Stomach (tissue), 9 donors: ENCODE data around the gene LDLRAD3. TPM values are rescaled to one million over a fixed set of nuclear protein-coding genes. Genes with fewer than 3 reads are reported as not detected.

Experiments used
- DNase-seq, 2 donors: peaks; one replicate each; pipeline versions ENCODE4 v3.0.0 to v3.0.0-alpha.2; 2013 to 2019
- H3K27ac ChIP-seq, 5 donors: fragments of 200-600 bp in 4 of 5; sonication (generic) in 4 of 5; one replicate each; pipeline ENCODE4 v1.5.1; 2013 to 2019; ENCODE audit warnings: mild to moderate bottlenecking in 1 of 5, moderate library complexity in 1 of 5
- H3K27me3 ChIP-seq, 3 donors: fragments of 200-600 bp; sonication (generic); one replicate each; pipeline ENCODE4 v1.5.1; 2017 to 2019; ENCODE audit warnings: mixed run types in 1 of 3
- H3K36me3 ChIP-seq, 4 donors: fragments of 200-600 bp; sonication (generic); 1 replicate in 3 of 4; 2 replicates in 1 of 4; pipeline ENCODE4 v1.5.1; 2016 to 2019
- H3K4me1 ChIP-seq, 4 donors: fragments of 200-600 bp; sonication (generic); one replicate each; pipeline ENCODE4 v1.5.1; 2016 to 2019
- H3K4me3 ChIP-seq, 4 donors: fragments of 200-600 bp; sonication (generic) in 3 of 4; one replicate each; pipeline ENCODE4 v1.5.1; 2016 to 2019; ENCODE audit warnings: mild to moderate bottlenecking in 1 of 4
- H3K9me3 ChIP-seq, 4 donors: fragments of 200-600 bp; sonication (generic); one replicate each; pipeline ENCODE4 v1.5.1; 2016 to 2019
- EP300 ChIP-seq: sonication (generic); formaldehyde crosslinking; IDR thresholded peaks from one replicate; pipeline ENCODE4 v1.6.1; 2017; ENCODE audit warnings: antibody characterized with exemption
- POLR2A ChIP-seq, 4 donors: fragments of 450-650 bp; IDR thresholded peaks; one replicate each; pipeline ENCODE4 v1.6.1; 2016; ENCODE audit warnings: antibody characterized with exemption in 4 of 4, control low read depth in 2 of 4, mild to moderate bottlenecking in 1 of 4, moderate library complexity in 1 of 4
- POLR2AphosphoS5 ChIP-seq, 3 donors: sonication (generic); formaldehyde crosslinking; IDR thresholded peaks; one replicate each; pipeline ENCODE4 v1.6.1; 2016; ENCODE audit warnings: antibody characterized with exemption in 3 of 3
- WGBS, 5 donors: extraction: QIAGEN DNeasy Blood & Tissue Kit in 3 of 5; methylation state at CpG; one replicate each; pipeline versions ENCODE4 v1.1.5 to v1.1.7; 2013 to 2018; 5-methylcytosine and 5-hydroxymethylcytosine counted together
- intact Hi-C: fragments of 100-400 bp; cut with DNase I; formaldehyde crosslinking; loops from one replicate; pipeline ENCODE4 v1.15.1; 2023; ENCODE audit warnings: low total_unique reads
- polyA plus RNA-seq, 3 donors: library from polyadenylated mRNA; stranded (reverse); fragments of 200-250 nt; gene quantifications; one replicate each; pipeline ENCODE4 v1.2.3, GENCODE V29; 2013
- total RNA-seq, 5 donors: library from RNA; depleted of rRNA; stranded (reverse); fragments of >200 nt; gene quantifications; one replicate each; pipeline versions ENCODE4 v1.1.0 to v1.2.3, GENCODE V29; 2014 to 2016
- TF ChIP-seq, protein P1 (sequence below), 7 experiments: fragments of 450-650 bp in 4 of 7; fragments of 200-600 bp in 3 of 7; sonication (generic) in 3 of 7; IDR thresholded peaks; one replicate each; pipeline ENCODE4 v1.5.1; 2016 to 2019; ENCODE audit warnings: antibody characterized with exemption in 7 of 7, control low read depth in 2 of 7, mild to moderate bottlenecking in 1 of 7
- donor health status: healthy with polysubstance abuse.
- donor health status: Bipolar disorder and iron deficiency.
- donor health status: healthy.

Gene LDLRAD3
- total and polyA plus RNA-seq, 8 donors = 2.0 to 22.8 (median 7.9) TPM

DNA sequence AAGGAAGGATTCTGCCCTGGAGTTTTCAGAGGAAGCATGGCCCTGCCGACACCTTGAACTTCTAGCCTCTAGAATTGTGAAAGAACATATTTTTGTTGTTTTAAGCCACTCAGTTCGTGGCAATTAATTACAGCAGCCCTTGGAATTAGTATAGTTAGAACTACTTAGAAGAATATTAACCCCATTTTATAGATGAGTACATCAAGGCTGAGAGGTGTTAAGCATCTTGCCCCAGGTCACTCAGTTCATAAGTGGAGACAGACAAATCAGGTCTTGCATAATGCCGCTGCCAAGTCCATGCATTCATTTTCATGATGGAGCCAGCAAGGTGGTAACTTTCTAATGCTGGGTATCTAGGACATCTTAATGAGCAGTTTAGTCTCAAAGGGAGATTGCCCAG, 26.6 kb downstream of the LDLRAD3 start:
- H3K27me3 ChIP-seq = no peaks in the 10 kb centered on the region
- WGBS, 5 donors = 84 to 92% (median 87%) methylated on average over 3 of the region's 3 CpGs
- TF ChIP-seq POLR2A (IDR thresholded peaks at IDR 0.05) (no peak), POLR2AphosphoS5 (IDR thresholded peaks at IDR 0.05) (no peak), EP300 (no peak)
- TF ChIP-seq, protein P1, sequence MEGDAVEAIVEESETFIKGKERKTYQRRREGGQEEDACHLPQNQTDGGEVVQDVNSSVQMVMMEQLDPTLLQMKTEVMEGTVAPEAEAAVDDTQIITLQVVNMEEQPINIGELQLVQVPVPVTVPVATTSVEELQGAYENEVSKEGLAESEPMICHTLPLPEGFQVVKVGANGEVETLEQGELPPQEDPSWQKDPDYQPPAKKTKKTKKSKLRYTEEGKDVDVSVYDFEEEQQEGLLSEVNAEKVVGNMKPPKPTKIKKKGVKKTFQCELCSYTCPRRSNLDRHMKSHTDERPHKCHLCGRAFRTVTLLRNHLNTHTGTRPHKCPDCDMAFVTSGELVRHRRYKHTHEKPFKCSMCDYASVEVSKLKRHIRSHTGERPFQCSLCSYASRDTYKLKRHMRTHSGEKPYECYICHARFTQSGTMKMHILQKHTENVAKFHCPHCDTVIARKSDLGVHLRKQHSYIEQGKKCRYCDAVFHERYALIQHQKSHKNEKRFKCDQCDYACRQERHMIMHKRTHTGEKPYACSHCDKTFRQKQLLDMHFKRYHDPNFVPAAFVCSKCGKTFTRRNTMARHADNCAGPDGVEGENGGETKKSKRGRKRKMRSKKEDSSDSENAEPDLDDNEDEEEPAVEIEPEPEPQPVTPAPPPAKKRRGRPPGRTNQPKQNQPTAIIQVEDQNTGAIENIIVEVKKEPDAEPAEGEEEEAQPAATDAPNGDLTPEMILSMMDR (IDR thresholded peaks at IDR 0.05) = no peak
- H3K9me3 ChIP-seq = peaks cover 0 to 8% (median 2%) of the 10 kb centered on the region in 4 donors
- intact Hi-C loops = no loop called here
- peaks cover 13 to 43% (median 22%) of the 10 kb centered on the region in 4 donors for H3K4me1 ChIP-seq
- DNase-seq = no peak
- H3K4me3 ChIP-seq = no peak overlapping the region
- no peaks in the 10 kb centered on the region for H3K36me3 ChIP-seq
- H3K27ac ChIP-seq = peak overlapping the region in 3 of 5 donors; percentile 32 to 71 (median 71)

DNA sequence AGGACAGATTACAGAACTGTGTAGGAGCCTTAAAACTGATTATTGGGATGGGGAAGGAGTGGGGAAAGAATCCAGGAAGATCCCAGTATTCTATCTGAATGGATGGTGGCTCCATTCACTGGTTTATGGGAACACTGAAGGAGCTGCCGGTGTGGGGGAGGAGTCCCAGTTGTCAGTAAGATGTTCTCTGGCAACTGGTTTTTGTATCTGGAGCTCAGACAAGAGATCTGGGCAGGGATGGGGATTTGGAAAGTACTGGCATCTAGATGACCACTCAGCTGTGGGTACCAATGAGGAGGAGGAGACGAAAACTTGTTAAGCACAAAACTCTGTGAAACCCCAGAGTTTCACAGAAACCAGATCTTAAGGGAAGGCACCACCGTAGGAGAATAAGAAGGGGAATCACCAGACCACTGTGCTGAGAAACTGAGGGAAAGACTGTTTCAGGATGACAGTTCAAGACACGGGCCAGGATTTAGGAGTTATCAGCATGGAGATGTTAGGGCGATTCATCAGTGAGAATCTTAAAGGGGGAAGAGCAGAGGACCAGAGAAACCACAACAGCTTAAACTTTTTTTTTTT, 28.1 kb downstream of the LDLRAD3 start:
- no peaks in the 10 kb centered on the region for H3K36me3 ChIP-seq
- DNase-seq = no peak
- intact Hi-C loops = no loop called here
- H3K9me3 ChIP-seq = peaks cover 0 to 8% (median 2%) of the 10 kb centered on the region in 4 donors
- no peak overlapping the region for H3K27ac ChIP-seq
- 79 to 89% (median 87%) methylated on average over 5 of the region's 5 CpGs for WGBS, 5 donors
- no peak overlapping the region for H3K4me3 ChIP-seq
- H3K27me3 ChIP-seq = no peaks in the 10 kb centered on the region
- TF ChIP-seq POLR2A (IDR thresholded peaks at IDR 0.05) (no peak), EP300 (no peak), POLR2AphosphoS5 (IDR thresholded peaks at IDR 0.05) (no peak)
- TF ChIP-seq, protein P1 (IDR thresholded peaks at IDR 0.05) = no peak
- peaks cover 13 to 43% (median 21%) of the 10 kb centered on the region in 4 donors for H3K4me1 ChIP-seq

DNA sequence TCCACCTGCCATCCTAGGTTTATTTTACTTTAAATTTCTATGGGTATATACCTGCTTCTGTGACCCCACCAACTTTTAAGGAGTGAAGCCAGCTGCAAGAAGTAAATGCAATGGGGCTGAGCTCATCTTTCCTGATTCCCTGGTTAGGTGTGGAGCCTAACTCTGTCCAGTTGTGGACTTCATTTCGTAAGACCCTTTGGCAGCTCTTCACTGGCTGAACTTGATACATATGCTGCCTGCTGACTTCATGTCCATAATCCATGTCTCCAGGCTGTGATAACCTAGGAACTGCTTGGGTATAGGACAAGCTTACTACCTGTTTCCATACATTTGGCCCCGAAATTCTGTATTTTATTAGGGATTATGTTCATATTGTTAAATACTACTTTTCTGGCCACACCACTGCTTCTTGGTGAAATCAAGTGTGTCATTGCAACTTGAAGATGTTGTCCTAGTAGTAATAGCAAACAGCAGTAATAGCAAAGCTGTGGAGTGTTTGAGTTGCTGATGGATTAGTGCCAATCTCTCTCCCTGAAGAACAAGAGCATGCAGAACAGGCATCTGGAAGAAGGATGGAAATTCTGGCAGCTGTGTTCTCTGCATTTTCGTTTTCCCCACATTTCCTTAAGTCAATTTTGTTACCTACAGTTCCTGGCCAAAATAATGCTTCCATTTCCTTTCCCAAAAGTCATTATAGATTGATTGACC, 31.2 kb downstream of the LDLRAD3 start:
- peaks cover 0 to 8% (median 2%) of the 10 kb centered on the region in 4 donors for H3K9me3 ChIP-seq
- 68 to 90% (median 78%) methylated on average over 3 of the region's 3 CpGs for WGBS, 5 donors
- no peaks in the 10 kb centered on the region for H3K36me3 ChIP-seq
- DNase-seq = no peak
- intact Hi-C loops = no loop called here
- no peaks in the 10 kb centered on the region for H3K27me3 ChIP-seq
- H3K4me1 ChIP-seq = peaks cover 2 to 28% (median 4%) of the 10 kb centered on the region in 4 donors
- H3K4me3 ChIP-seq = no peak overlapping the region
- TF ChIP-seq POLR2AphosphoS5 (IDR thresholded peaks at IDR 0.05) (no peak), POLR2A (IDR thresholded peaks at IDR 0.05) (no peak)
- H3K27ac ChIP-seq = no peak overlapping the region

DNA sequence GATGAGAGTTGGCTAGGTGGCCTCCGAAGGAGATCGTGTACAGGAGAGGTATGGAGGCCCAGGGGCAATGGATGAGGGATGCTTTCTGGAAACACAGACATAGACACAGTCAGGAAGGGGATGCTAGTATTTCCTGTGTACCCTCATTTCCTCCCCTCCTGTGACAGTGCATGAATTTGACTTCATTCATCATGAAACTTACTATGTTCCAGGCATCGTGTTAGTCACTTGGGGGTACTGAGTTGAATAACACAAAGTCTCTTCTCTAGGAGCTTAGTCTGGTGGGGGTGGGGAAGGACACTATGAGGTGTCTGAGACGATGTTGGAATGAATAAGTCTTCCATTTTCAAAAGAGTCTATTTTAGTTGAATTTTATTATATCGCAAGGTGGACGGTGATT, 32.6 kb downstream of the LDLRAD3 start:
- TF ChIP-seq EP300 = no peak
- TF ChIP-seq, protein P1 (IDR thresholded peaks at IDR 0.05) = no peak
- intact Hi-C loops = no loop called here

DNA sequence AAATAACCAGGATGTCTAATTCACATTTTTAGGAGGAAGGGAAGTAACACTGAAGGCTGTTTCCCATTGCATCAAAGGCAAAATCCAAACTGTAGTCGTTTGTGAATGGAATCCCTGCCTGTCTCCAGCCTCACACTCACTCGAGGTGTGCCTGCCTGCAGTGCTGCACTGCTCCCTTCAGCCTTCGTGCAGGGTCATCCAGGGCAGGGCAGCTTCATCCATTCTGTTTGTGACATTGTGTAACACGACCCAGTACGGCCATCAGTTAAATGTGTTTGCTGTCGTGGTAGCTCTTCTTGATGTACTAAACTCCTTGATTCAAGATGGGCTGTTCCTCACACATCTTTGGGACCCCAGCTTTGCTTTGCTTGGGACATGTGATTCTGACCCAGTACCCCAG, 34.3 kb downstream of the LDLRAD3 start:
- 42 to 61% (median 50%) methylated on average over 6 of the region's 6 CpGs for WGBS, 5 donors
- intact Hi-C loops = no loop called here
- Histone ChIP-seq H3K27ac (peak overlapping the region in 1 of 5 donors; percentile 68), H3K9me3 (peaks cover 0 to 8% (median 2%) of the 10 kb centered on the region in 4 donors), H3K4me1 (peaks cover 4 to 31% (median 15%) of the 10 kb centered on the region in 4 donors), H3K27me3 (no peaks in the 10 kb centered on the region), H3K36me3 (no peaks in the 10 kb centered on the region), H3K4me3 (no peak overlapping the region)
- DNase-seq = no peak
- TF ChIP-seq POLR2A (IDR thresholded peaks at IDR 0.05) = no peak
- TF ChIP-seq, protein P1 (IDR thresholded peaks at IDR 0.05) = no peak
- TF ChIP-seq POLR2AphosphoS5 (IDR thresholded peaks at IDR 0.05) = no peak
- TF ChIP-seq EP300 = no peak

More for the DNA sequence above, 32.6 kb downstream of the LDLRAD3 start:
- WGBS, 5 donors = 91 to 96% (median 94%) methylated on average over 6 of the region's 6 CpGs
- no peaks in the 10 kb centered on the region for H3K27me3 ChIP-seq
- no peak for DNase-seq
- no peak overlapping the region for H3K4me3 ChIP-seq
- H3K4me1 ChIP-seq = peaks cover 0 to 26% (median 6%) of the 10 kb centered on the region in 4 donors
- H3K27ac ChIP-seq = no peak overlapping the region
- no peaks in the 10 kb centered on the region for H3K36me3 ChIP-seq
- peaks cover 0 to 8% (median 2%) of the 10 kb centered on the region in 4 donors for H3K9me3 ChIP-seq
